Activated CD8-positive, alpha-beta T cell treated with anti-CD3 and anti-CD28 coated beads for 36 hours (primary cell): ENCODE measurements around the gene POLR1E. TPM values are rescaled to one million over a fixed set of nuclear protein-coding genes. Genes with fewer than 3 reads are reported as not detected.
"Not testable (repeated sequence)": the region's sequence is repeated elsewhere in the genome, so short reads cannot be mapped to it uniquely, and the experiment has no call there.

Source experiments
- ATAC-seq: fragments of 200-7000 bp; cut with Tn5 transposase; one replicate; pipeline ENCODE4 v1.10.0; 2021; ENCODE audit warnings: mild to moderate bottlenecking, moderate library complexity
- CTCF ChIA-PET: fragments of 350-600 bp; sonication (Branson Sonifier 250); formaldehyde crosslinking; loops from one replicate; lab custom pipeline; 2021; ENCODE audit warnings: antibody characterized with exemption; lab: Charles Lee
- POLR2A ChIA-PET: fragments of 350-600 bp; sonication (Branson Sonifier 250); formaldehyde crosslinking; loops from one replicate; lab custom pipeline; 2021; ENCODE audit warnings: antibody characterized with exemption; lab: Charles Lee
- DNase-seq: peaks from one replicate; pipeline ENCODE4 v3.0.0-alpha.2; 2020
- H3K27ac Mint-ChIP-seq: one replicate; pipeline ENCODE4 v1.8.0; 2021; ENCODE audit warnings: mild to moderate bottlenecking, mixed read lengths
- H3K27me3 Mint-ChIP-seq: one replicate; pipeline ENCODE4 v1.8.0; 2021; ENCODE audit warnings: mixed read lengths
- H3K36me3 Mint-ChIP-seq: one replicate; pipeline ENCODE4 v1.8.0; 2021; ENCODE audit warnings: low read depth, mixed read lengths
- H3K4me1 Mint-ChIP-seq: one replicate; pipeline ENCODE4 v1.8.0; 2021; ENCODE audit warnings: low read depth, mixed read lengths
- H3K4me3 Mint-ChIP-seq: one replicate; pipeline ENCODE4 v1.8.0; 2021; ENCODE audit warnings: mild to moderate bottlenecking, moderate library complexity, mixed read lengths
- H3K9me3 Mint-ChIP-seq: one replicate; pipeline ENCODE4 v1.8.0; 2021; ENCODE audit warnings: mixed read lengths
- intact Hi-C: fragments of 100-400 bp; cut with micrococcal nuclease; formaldehyde crosslinking; loops from one replicate; pipeline ENCODE4 v1.10.0; 2022
- total RNA-seq, 2 experiments: library from RNA; stranded (reverse); gene quantifications; one replicate each; pipeline ENCODE4 v1.2.3, GENCODE V29; 2021
- TF ChIP-seq, protein P1 (sequence below): fragments of 200-600 bp; IDR thresholded peaks from one replicate; pipeline ENCODE4 v1.8.0; 2022; ENCODE audit warnings: antibody characterized with exemption, mild to moderate bottlenecking

Gene POLR1E
- total RNA-seq, 2 experiments from 2014 or later, result 66.9 to 70.5 TPM

DNA sequence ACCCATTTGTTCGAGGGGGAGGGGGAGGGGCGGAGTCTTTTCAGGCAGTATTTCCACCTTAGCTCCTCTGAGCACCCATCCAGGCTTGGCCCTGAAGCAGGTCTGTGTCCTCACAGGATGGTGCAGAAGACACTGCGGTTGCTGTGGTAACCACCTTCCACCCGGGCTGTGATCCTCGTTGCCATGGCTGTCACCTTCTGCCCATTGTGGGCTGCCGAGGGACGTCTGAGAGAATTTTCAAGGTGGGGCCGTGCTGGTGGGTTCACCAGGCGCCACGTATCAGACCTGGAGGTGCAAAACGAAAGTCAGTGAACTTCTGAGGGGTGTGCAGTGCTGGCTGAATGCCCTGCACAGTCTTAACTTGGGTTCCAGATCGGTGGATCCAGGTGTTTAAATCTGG is 26.7 kb downstream of the POLR1E start:
- Mint-ChIP-seq H3K36me3 (peaks cover 3% of the 10 kb centered on the region), H3K4me1 (peaks cover 3% of the 10 kb centered on the region), H3K27me3 (no peaks in the 10 kb centered on the region), H3K4me3 (no peak overlapping the region), H3K27ac (no peak overlapping the region), H3K9me3 (no peaks in the 10 kb centered on the region)
- ChIA-PET POLR2A (interaction anchor here (0.6 to 2.1 kb wide), 2 partner anchors 14 to 18 kb away, joined by 3 to 10 read pairs; no protein-coding TSS in a partner anchor), CTCF (no interaction called here)
- peak; percentile 24 for DNase-seq
- TF ChIP-seq, protein P1, sequence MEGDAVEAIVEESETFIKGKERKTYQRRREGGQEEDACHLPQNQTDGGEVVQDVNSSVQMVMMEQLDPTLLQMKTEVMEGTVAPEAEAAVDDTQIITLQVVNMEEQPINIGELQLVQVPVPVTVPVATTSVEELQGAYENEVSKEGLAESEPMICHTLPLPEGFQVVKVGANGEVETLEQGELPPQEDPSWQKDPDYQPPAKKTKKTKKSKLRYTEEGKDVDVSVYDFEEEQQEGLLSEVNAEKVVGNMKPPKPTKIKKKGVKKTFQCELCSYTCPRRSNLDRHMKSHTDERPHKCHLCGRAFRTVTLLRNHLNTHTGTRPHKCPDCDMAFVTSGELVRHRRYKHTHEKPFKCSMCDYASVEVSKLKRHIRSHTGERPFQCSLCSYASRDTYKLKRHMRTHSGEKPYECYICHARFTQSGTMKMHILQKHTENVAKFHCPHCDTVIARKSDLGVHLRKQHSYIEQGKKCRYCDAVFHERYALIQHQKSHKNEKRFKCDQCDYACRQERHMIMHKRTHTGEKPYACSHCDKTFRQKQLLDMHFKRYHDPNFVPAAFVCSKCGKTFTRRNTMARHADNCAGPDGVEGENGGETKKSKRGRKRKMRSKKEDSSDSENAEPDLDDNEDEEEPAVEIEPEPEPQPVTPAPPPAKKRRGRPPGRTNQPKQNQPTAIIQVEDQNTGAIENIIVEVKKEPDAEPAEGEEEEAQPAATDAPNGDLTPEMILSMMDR, result no peak
- intact Hi-C loops, result loop anchor here (10.0 kb wide), 1 partner anchor 58 kb away; no protein-coding TSS in a partner anchor
- ATAC-seq, result peak; percentile 38

DNA sequence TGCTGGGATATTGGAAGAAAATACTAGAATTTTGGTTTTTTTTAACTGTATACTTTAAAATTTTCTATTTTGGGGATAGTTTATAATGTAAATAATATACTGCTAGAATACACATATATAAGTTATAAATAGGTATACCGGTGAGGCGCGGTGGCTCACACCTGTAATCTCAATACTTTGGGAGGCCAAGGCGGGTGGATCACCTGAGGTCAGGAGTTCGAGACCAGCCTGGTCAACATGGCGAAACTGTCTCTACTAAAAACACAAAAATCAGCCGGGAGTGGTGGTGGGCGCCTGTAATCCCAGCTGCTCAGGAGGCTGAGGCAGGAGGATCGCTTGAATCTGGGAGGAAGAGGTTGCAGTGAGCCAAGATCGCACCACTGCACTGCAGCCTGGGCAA is 28.7 kb downstream of the POLR1E start:
- intact Hi-C loops, result loop anchor here (10.0 kb wide), 1 partner anchor 60 kb away; no protein-coding TSS in a partner anchor
- CTCF ChIA-PET, H3K9me3 Mint-ChIP-seq, H3K27me3 Mint-ChIP-seq, H3K36me3 Mint-ChIP-seq, ATAC-seq, DNase-seq, H3K4me1 Mint-ChIP-seq, H3K27ac Mint-ChIP-seq, H3K4me3 Mint-ChIP-seq: not testable (repeated sequence)
- POLR2A ChIA-PET, result interaction anchor here (0.5 to 1.0 kb wide), 3 partner anchors 54 to 351 kb away, joined by 3 read pairs; no protein-coding TSS in a partner anchor

DNA sequence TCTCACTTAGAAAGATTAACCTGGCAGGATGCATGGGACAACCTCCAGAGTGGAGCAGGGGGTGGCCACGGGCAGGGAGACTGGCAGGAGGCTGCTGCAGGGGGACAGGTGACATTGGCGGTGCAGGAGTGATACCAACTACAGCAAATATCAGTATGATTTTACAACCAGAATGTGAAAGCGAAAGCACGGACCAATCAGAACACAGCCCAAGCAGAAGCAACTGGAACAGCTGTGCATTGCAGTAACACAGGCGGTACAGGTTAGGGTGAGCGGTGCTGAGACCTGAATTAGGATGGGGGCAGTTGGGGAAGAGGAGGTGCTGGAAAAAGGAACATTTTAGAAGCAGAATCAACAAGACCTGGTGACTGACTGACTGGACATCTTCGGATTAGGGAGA is 29.3 kb downstream of the POLR1E start:
- Mint-ChIP-seq H3K27ac (no peak overlapping the region), H3K9me3 (no peaks in the 10 kb centered on the region), H3K4me3 (no peak overlapping the region), H3K36me3 (peaks cover 6% of the 10 kb centered on the region), H3K4me1 (peaks cover 3% of the 10 kb centered on the region), H3K27me3 (no peaks in the 10 kb centered on the region)
- CTCF ChIA-PET, result no interaction called here
- no peak for ATAC-seq
- POLR2A ChIA-PET, result interaction anchor here (1.0 to 1.1 kb wide), 2 partner anchors 73 to 286 kb away, joined by 3 read pairs; no protein-coding TSS in a partner anchor
- no peak for DNase-seq
- TF ChIP-seq, protein P1, result no peak
- intact Hi-C loops, result loop anchor here (10.0 kb wide), 1 partner anchor 60 kb away; no protein-coding TSS in a partner anchor

DNA sequence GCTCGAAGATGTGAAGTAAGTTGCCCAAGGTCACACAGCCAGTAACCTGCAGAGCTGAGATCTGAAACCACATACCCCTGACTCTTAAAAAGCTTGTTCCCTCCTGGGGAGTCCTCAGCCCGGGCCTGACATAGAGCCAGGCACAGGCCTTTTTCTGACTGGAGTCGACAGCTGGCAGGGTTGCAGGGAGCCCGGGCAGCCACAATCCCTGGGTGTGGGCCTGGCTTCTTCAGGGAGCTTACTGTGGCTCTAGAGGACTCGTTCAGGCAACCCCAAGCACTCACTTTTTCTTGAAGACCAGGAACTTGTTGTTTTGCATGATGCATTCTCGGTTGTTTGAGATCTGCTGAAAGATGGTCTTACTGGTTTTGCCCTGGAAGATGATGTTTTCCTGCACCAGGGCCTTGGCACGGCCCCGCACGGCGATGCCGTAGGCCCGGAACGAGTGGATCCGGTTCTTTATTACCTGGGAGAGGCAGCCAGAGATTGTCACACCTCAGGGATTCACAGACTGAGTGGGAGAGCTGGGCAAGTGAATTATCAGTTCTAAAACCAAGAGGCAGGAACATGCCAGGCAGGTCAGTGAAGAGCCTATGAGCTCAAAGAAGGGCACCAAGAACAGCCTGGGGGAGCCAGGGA is 30.0 kb downstream of the POLR1E start:
- Mint-ChIP-seq H3K27ac (no peak overlapping the region), H3K4me1 (peaks cover 3% of the 10 kb centered on the region), H3K9me3 (no peaks in the 10 kb centered on the region), H3K27me3 (no peaks in the 10 kb centered on the region), H3K4me3 (no peak overlapping the region), H3K36me3 (peaks cover 7% of the 10 kb centered on the region)
- ATAC-seq (no peak), DNase-seq (no peak)
- TF ChIP-seq, protein P1, result no peak
- ChIA-PET CTCF (no interaction called here), POLR2A (interaction anchor here (0.7 to 1.1 kb wide), 2 partner anchors 19 to 73 kb away, joined by 3 to 4 read pairs; no protein-coding TSS in a partner anchor)
- intact Hi-C loops, result loop anchor here (10.0 kb wide), 1 partner anchor 61 kb away; no protein-coding TSS in a partner anchor

DNA sequence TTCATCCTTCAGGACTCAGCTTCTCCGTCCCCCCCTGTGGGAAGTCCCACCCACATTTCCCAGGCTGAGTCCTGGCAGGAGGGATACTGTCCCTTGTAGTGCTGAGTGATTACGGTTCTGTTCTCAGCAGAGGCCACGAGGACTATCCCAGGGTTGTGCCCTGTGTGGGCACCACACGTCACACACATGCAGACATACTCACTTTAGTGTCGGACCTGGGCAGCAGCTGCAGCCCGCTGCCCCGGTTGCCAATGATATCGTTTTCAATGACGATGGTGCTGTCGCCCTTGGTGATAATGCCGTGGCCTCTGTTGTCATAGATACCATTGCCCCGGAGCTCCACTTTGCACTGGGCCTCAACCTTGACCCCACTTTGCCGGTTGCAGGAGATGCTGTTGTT is 32.2 kb downstream of the POLR1E start:
- ATAC-seq (no peak), DNase-seq (no peak)
- TF ChIP-seq, protein P1, result no peak
- no peak overlapping the region for H3K27ac Mint-ChIP-seq
- ChIA-PET CTCF (no interaction called here), POLR2A (no interaction called here)
- H3K36me3 Mint-ChIP-seq, result peaks cover 9% of the 10 kb centered on the region
- no peaks in the 10 kb centered on the region for H3K4me1 Mint-ChIP-seq
- H3K4me3 Mint-ChIP-seq, result no peak overlapping the region
- no peaks in the 10 kb centered on the region for H3K27me3 Mint-ChIP-seq
- no peaks in the 10 kb centered on the region for H3K9me3 Mint-ChIP-seq
- intact Hi-C loops, result loop anchor here (10.0 kb wide), 1 partner anchor 63 kb away; no protein-coding TSS in a partner anchor
